Effector CD4-positive, alpha-beta T cell (primary cell): ENCODE results near the gene C4orf36. TPM values are rescaled to one million over a fixed set of nuclear protein-coding genes. Genes with fewer than 3 reads are reported as not detected.

Experiments used
- DNase-seq: peaks from one replicate; pipeline ENCODE4 v3.0.0-alpha.2; 2020
- total RNA-seq: gene quantifications from one replicate; lab custom pipeline; 2026; lab: John Stamatoyannopoulos, UW

C4orf36 gene, protein sequence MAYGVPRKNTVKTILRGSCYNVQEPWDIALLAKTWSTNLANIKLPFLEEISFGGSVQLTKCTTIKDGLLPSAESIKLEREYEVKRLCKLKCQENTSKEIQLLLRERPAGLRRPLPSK
- total RNA-seq, result not detected

DNA sequence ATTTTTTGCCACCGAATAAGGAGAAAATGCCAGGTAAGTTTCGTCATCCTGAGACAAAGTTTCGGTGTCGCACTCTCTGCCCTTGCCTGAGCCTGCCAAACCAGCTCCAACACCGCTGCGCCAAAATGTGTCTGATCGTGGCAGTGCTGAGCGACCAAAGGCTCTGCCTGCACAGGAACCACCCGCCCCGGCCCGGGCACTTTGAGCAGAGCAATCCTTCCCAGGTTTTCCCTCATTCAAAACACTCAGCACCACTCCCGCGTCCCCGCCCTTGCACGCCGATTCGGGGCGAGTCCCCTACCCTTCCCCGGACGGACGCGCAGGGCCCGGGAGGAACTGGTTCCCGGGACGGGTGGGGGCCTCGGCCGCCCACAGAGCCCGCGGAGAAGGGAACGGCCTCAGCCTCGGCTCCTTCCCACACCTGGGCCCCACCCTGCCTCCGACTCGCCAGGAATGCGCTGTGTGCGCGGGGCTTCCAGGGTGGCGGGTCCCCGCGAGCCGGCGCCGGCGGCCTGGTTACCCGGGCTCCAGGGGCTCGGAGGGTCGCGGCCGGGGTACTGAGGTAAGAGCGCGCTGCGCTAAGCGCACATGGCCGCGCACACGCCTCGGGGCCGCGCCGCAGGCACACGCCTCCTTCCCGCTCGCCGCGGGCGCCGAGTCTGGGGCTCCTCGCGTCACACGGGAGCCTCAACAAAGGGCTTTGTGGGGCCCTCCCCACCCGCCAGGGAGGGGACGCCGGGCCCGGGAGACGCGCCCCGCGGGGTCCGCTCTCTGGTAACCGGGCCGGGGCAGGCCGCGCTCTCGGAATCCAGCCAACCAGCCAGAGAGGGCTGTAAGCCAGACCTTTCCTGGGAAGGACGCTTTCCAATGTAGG is at the start of gene C4orf36:
Gene C4orf36, minus strand, starts transcription at position 661 of the 874 bp plus-strand sequence. CDS start 902 bp downstream, outside the sequence.
- no peak for DNase-seq

DNA sequence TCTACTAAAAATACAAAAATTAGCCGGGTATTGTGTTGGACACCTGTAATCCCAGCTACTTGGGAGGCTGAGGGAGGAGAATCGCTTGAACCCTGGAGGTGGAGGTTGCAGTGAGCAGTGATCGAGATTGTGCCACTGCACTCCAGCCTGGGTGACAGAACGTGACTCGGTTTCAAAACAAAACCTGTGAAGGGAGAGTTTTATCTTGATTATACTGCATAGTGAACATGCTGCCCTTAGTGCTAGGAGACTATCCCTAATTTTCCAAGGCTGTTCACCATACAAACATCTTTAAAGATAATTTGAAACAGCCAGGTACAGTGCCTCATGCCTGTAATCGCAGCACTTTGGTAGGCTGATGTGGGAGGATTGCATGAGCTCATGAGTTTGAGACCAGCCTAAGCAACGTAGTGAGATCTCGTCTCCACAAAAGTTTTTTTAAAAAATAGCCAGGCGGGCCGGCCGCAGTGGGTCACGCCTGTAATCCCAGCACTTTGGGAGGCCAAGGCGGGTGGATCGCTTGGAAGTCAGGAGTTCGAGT is 48.8 kb upstream of the C4orf36 start:
- DNase-seq, result no peak

DNA sequence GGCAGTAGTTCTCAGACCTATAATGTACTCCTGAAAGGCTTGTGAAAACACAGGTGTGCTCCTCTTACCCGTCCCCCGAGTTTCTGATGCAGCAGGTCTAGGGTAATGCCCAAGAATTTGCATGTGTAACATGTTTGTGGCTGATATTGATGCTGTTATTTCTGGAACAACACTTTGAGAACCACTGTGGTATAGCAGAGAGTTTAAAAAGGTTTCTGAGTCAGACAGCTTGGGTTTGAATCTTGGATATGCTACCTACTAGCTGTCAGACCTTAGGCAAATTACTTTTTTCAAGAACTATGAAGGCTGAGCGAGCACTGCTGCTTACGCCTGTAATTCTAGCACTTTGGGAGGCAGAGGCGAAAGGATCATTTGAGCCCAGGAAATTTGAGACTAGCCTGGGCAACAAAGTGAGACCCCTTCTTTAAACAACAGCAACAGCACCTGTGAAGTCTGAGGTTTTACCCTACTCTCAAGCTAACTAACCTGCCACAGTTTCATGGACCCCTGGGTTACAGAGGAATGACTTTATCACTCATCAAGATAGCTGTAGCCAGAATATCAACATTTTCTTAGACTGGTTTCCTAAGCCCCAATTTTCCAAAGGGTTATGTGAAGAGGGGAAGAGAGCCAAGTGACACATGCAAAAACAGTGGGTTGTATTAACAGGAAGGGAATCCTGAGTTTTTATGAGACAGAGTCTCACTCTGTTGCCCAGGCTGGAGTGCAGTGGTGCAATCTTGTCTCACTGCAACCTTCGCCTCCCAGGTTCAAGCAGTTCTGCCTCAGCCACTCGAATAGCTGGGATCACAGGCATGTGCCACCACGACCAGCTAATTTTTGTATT is 47.7 kb upstream of the C4orf36 start:
- peak; percentile 7 for DNase-seq

DNA sequence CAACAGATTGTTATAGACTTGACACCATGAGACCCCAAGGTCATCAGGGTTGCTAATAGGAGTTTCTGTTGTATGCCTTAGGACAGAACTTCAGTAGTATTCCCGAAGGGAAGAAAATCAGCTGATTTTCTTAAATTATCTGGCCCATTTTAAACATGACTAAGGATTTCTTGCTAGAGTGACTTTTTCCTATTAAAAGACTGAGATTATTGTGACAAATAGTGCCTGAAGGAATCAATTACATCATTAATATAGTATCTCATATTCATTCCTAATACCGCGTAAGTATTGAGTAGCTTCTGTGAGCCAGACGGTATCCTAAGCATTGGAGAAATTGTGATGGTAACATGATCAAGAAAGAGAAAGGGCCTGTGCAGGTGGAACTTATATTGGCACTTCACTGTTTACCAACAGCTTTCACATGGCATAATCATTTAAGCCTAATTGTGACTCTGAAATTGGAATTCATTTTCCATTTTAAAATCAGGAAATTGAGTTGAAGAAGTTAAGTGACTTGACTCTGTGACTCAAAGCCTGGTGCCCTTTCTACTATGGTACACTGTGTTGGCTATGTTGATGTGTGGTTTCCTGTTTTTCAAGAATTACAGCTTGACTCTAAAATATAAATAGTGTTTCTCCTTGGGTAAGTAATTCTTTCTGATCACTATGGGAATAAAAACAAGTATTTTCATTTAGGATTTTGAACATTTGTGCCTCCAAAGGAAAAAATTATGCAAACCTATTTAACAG is 46.7 kb upstream of the C4orf36 start:
- DNase-seq, result no peak

DNA sequence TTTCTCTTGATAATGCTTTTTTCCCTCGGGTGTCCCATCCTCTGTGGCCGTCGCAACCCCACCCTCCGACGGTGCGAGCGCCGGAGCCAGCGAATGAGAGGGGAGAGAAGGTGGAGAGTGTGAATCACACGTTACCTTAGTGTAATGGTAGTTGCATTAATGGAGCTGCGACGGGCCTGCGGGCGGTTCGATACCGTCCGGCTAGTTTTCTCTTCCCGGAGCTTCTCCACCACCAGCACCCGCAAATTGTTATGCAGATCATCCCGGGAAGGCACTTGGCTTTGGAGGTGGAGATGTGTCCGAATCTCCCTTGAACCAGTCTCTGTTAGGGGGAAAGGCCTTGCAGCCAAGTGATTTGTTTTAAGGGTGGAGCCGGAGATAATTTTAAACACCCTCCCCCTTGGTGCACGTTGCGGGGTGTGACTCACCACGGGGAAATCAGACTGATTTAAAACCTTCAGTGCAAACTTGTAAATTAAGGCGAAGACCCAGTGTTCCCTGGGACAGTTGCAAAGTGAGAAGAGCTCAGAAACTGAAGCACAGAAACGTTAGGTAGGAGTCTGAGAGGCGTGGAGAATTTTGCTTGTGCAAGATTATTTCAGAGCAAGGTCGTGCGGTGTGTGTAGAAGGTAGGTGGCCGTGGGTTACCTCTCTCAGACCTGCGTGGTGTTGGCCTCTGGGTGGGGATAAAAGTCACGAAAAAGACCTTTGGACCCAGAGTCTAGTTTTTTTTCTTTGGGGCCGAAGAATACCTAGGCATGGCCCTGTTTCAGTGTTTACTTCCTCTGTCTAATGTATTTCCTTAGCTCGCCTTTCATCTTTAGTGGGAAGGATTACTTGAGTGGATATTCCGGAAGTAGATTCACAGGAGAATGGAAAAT is 43.9 kb upstream of the C4orf36 start:
- DNase-seq, result peak; percentile 64

DNA sequence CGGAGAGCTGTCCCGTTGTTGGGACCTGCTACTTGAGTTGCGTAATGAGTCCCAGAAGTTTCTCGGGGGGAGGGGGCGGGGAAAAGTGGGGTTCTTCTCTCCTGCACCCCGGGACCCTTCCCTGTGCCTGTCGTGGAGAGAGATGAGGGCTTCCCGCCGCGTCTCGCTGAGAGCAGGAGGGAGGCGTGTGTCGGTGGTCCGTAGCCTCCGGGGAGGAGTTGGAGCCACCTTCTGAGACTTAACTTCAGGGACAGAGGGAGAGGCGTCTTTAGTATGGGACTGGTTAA is 43.3 kb upstream of the C4orf36 start:
- DNase-seq, result no peak

DNA sequence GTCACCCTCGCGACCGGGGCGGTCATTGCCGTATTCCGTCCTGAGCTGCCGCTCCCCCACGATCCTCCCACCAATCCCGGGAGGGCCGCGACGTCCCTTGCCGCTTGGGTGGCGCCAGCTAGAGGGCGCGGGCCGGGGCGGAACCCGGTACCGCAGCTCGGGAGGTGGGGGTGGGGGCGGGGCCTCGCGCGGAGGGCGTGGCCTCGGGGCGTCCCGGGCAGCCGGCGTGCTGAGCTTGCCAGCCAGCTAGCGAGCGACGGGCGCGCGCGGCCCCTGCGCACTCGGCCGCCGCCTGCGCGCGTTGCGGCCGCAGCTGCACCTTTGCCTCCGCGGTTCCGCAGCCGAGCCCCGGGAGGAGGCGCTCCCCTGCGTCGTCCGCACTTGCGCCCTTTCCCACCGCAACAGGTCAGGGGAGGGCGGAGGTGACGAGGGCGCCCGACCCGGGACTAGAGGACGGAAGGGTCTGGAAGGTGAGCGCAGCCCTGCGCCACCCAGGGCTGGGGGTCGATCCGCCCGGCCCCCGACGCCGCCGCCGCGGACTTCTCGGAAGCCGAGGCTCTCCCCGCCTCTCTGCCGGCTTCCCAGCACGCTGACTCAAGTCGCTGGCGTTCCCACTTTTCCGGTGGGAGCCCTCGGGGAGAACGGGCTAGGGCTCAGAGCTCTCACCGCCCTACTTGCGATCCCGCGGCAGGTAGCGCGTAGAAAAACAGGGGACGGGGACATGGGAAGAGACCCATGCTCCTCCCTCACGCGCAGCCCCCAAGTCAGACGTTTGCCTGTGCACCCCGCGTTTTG is 42.7 kb upstream of the C4orf36 start, which contains the start of gene AFF1:
Gene AFF1, plus strand, starts transcription at position 241 of the 795 bp plus-strand sequence. CDS start 13,523 bp downstream, outside the sequence.
- peak; percentile 82 for DNase-seq

DNA sequence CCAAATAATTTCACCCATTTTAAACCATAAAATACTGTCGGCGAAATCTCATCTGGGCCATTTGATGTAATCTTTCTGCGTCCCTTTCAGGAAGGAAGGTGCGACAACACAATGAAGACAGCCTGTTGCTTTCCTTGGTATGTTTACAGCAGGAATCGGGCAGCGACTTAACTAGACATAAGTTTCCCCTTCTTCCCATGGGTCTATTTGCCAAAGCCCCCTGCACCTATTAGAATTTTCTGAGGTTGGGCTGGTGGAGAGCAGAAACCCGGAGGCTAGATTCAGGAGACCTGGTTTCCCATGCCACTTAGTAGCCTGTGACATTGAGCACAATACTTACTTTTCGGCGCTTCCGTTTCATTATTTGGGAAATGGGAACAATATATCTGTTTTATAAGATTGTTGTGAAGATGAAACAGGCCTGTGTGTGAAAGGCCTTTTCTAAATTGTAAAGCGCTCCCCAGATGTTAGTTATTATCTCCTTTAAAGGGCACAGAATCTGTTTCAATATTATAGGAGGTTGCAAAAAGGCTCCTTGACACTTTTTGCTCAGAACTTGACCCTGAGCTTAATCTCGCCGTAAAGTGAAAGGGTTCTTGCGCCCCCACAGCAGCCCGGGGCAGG is 42.0 kb upstream of the C4orf36 start:
- DNase-seq, result no peak

DNA sequence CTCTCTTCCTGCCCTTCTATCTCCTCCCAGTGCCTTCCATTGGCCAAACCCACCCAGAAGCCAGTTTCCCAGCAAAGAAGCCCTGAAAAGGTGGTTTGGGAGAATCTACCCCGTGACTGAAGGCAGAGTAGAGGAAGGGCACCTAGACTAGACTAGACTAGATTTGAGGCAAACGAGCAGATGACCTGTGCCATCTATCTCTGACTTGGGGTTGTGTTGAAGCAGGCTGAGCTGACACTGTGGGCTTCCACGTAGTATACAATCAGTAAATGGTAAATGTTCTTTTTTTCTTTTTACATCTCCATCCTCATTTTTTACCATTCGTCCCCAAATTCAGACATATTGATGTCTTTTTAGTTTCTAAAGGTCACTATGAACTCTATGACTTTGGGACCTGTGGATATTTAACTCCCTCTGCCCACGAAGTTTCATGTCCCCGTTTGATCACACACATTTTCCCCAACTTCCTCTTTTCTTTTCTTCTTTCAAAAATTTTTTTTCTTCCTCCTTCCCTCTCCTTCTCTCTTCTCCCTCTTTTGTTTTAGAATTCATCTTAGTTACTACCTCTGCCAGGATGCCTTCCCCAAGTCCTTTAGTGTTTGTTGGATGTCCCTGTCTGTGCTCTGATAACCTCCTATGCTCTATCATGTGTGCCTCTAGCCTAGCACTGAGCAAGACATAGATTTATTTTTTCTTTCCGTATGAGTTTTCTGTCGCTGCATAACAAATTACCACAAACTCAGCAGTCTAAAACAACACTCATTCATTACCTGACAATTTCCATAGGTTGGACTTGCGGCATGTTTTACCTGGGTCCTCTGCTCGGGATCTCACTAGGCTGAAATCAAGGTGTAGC is 36.4 kb upstream of the C4orf36 start:
- no peak for DNase-seq

DNA sequence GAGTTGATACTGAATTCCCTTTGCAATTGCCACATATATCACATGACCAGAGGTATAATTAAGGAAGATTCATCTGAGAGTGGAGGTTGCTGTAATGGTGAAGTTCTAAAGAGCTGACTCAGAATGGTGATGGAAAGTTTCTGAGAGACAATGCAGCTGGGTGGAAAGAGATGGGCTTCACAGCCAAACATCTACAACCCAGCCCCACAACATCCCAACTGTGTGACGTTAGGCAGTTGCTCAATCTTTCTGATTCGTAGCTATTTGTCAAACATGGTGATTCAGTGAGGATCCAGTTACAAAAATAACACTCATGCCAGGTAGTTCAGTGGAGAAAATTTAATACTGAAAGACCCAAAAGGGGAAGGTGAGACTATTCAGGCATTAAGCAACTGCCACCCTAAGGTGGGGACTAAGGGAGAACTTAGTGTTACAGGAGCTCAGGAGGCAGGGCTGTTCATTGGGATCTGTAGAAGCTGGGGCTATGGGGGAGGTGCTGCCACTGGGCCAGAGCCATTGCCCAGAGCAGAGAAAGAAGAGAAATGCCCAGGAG is 35.7 kb upstream of the C4orf36 start:
- DNase-seq, result no peak

DNA sequence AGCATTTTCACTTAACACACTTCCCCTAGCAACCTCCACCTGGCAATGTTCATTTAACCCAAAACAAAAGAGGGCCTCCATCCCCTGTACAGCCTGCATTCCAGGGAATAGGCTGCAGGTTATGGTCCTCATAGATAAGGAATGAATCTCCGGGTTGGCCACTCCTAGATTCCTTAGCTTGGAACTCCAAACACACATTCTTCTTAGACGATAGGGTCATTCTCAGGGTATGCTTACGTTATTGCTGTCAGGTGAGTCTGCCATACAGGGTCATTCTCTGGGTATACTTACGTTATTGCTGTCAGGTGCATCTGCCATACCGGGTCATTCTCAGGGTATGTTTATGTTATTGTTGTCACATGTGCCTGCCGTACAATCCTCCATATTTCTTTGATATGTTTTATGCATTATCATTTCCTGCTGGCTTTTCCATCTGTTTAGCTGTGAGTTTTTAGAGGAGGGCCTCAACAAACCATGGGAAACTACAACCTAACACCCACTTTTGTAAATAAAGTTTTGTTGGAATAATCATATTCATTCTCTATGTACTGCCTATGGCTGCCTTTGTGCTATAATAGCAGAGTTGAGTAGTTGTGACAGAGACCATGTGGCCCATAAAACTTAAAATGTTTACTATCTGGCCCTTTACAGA is 34.3 kb upstream of the C4orf36 start:
- no peak for DNase-seq

DNA sequence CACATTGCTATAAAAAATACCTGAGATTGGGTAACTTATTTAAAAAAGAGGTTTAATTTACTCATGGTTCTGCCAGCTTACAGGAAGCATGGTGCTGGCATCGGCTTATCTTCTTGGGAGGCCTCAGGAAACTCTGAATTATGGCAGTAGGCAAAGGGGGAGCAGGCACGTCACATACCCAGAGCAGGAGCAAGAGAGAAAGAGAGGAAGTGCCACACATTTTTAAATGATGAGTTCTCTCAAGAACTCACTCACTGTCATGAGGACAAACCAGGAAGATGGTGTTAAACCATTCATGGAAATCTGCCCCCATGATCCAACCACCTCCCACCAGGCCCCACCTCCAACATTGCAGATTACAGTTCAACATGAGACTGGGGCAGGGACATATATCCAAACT is 32.6 kb upstream of the C4orf36 start:
- no peak for DNase-seq

DNA sequence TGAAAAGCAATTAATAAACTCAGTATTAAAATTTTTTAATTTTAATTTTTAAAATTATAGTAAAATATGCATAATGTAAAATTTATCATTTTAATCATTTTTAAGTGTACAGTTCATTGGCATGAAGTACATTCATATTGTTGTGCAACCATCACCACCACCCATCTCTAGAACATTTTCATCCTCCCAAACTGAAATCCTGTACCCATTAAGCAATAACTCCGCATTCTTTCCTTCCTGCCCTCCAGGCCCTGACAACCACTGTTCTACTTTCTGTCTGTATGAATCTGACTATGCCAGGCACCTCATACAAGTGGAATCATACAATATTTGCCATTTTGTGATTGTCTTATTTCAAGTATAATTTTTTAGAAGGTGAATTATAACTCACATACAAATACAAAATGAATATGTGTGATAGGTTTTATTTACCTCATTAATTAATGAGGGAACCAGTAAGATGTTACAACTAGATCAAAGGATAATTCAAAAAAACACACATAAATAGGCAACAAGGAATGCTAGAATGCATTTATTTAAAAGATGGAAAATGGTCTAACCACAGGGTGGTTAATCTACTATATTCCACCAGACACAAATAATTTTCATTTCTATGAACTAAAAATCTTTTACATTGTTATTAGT is 29.5 kb upstream of the C4orf36 start:
- DNase-seq, result no peak

DNA sequence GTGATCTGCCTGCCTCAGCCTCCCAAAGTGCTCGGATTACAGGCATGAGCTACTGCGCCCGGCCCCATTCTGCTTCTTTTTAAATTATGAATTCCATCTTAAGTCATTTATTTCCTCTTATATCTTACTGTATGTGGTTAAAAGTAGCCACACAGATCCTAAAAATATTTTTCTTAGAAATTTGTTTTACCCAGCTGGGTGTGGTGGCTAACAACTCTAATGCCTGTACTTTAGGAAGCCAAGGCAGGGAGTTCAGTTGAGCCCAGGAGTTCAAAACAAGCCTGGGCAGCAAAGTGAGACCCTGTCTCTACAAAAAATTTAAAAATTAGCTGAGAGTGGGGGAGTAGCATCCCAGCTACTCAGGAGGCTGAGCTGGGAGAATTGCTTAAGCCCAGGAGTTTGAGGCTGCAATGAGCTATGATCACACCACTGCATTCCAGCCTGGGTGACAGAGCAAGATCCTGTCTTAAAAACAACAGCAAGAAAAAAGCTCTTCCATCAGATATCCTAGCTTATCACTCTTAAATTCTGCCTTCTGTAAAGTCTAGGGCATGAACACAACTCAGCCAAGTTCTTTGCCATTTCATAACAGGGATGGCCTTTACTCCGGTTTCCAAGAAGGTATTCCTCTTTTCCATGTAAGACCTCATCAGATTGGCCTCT is 27.5 kb upstream of the C4orf36 start:
- DNase-seq, result no peak

DNA sequence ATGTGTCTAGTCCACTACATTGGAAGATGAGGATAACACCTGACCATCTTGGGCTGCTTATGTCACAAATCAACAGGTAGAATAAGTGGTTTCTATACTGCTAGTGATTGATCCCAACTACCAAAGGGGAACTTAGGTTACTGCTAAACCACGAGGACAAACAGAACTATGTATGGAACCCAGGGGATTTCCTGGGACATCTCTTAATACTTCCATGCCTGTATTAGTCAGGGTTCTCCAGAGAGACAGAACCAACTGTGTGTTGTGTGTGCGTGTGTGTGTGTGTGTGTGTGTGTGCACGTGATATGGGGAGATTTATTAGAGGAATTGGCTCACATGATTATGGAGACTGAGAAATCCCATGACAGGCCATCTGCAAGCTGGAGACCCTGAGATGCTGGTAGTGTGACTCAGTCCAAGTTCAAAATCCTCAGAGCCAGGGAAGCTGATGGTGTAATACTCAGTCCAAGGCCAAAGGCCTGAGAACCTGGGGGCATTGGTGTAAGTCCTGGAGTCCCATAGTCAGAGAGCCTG is 26.4 kb upstream of the C4orf36 start:
- DNase-seq, result no peak

DNA sequence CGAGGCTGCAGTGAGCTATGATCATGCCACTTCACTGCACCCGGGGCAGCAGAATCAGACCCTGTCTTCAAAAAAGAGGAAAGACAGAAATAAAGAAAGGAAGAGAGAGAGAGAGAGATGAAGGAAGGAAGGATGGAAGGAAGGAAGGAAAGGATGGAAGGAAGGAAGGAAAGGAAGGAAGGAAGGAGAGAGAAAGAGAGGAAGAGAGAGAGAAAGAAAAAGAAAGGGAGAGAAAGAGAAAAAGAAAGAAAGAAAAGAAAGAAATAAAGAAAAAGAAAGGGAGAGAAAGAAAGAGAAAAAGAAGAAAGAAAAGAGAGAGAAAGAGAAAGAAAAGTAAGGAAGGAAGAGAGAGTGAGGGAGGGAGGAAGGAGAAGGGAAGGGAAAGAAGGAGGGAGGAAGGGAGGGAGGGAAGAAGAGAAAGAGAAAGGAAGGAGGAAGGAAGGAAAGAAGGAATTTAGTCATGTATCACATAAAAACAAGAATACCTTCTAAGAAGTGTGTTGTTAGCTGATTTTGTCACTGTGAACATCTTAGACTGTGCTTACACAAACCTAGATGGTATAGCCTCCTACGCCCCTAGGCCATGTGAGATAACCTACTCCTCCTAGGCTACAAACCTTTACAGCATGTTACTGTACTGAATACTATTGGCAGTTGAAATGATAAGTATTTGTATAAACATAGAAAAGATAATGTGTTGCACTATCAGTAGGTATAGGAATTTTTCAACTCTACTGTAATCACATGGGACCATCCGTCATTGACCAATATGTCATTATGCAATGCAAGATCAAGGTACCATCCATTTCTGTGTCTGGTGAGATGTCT is 25.2 kb upstream of the C4orf36 start:
- DNase-seq, result no peak
